Mammary epithelial cell (primary cell): ENCODE measurements around the gene RAMP1.

ENCODE experiments used
- EZH2 ChIP-seq: IDR thresholded peaks from 2 replicates; pipeline ENCODE4 v1.6.1; 2012; ENCODE audit warnings: low read length, inconsistent platforms, borderline replicate concordance
- TF ChIP-seq, protein P1 (sequence below), 2 donors: IDR thresholded peaks in 1 of 2; conservative IDR thresholded peaks in 1 of 2; 2 replicates each; pipeline ENCODE4 v1.5.1; 2011 to 2012; ENCODE audit warnings: inconsistent platforms in 2 of 2, low read length in 2 of 2, mild to moderate bottlenecking in 2 of 2, control low read depth in 1 of 2, low read depth in 1 of 2; ENCODE audit not compliant: insufficient read depth in 1 of 2; ENCODE audit errors: extremely low read depth in 1 of 2

DNA sequence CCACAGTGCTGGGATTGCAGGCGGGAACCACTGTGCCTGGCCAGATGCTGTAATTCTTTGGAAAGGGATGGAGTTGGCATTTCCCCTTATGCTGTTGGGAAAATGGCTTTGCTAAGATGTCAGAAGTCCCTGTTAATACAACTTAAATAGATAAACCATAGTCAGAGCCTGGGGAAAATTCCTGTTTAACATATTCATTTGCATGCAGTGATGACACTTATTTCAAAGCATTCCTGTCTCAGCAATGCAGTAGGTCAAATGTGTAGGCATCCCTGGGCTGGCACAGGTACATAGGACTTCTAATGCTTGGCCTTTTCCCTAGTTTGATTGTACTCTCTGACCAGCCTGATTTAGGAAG lies 38.6 kb downstream of the RAMP1 start:
- TF ChIP-seq, protein P1, sequence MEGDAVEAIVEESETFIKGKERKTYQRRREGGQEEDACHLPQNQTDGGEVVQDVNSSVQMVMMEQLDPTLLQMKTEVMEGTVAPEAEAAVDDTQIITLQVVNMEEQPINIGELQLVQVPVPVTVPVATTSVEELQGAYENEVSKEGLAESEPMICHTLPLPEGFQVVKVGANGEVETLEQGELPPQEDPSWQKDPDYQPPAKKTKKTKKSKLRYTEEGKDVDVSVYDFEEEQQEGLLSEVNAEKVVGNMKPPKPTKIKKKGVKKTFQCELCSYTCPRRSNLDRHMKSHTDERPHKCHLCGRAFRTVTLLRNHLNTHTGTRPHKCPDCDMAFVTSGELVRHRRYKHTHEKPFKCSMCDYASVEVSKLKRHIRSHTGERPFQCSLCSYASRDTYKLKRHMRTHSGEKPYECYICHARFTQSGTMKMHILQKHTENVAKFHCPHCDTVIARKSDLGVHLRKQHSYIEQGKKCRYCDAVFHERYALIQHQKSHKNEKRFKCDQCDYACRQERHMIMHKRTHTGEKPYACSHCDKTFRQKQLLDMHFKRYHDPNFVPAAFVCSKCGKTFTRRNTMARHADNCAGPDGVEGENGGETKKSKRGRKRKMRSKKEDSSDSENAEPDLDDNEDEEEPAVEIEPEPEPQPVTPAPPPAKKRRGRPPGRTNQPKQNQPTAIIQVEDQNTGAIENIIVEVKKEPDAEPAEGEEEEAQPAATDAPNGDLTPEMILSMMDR (conservative IDR thresholded peaks at IDR 0.05 in 1 of 2, IDR thresholded peaks at IDR 0.05 in 1 of 2; ENCODE audit: extremely low read depth in 1 of 2, insufficient read depth in 1 of 2, low read depth in 1 of 2, low read length in 2 of 2), result no peak
- TF ChIP-seq EZH2, result no peak
